NCI-H1436 treated with DMSO at 0.1 percent for 48 hours (cell line): Measurements from ENCODE around the gene TTK.
"Not testable (repeated sequence)": the region's sequence is repeated elsewhere in the genome, so short reads cannot be mapped to it uniquely, and the experiment has no call there.

ENCODE experiments used
- DNase-seq: peaks from one replicate; lab custom pipeline; 2025; lab: John Stamatoyannopoulos, UW

TTK gene

GRCh38 chr6:80021591-80021990 lies 17.1 kb downstream of the TTK start:
- DNase-seq = no peak

GRCh38 chr6:80022803-80023202 lies 18.4 kb downstream of the TTK start:
- no peak for DNase-seq

- no peak for DNase-seq
These were observed 24.1 kb downstream of the TTK start for GRCh38 chr6:80028589-80028988.

- no peak for DNase-seq
These were observed 25.0 kb downstream of the TTK start for GRCh38 chr6:80029470-80029869.

GRCh38 chr6:80048220-80048619 lies 43.8 kb downstream of the TTK start:
- DNase-seq = not testable (repeated sequence)

- no peak for DNase-seq
These were observed 56.3 kb downstream of the TTK start for GRCh38 chr6:80060774-80061173.

- not testable (repeated sequence) for DNase-seq
These were observed 63.7 kb downstream of the TTK start for GRCh38 chr6:80068146-80068545.

- not testable (repeated sequence) for DNase-seq
These were observed 66.0 kb downstream of the TTK start for GRCh38 chr6:80070431-80070830.

- no peak for DNase-seq
These were observed 72.6 kb downstream of the TTK start for GRCh38 chr6:80077067-80077466.

- DNase-seq = no peak
These were observed 84.2 kb downstream of the TTK start for GRCh38 chr6:80088637-80089036.

GRCh38 chr6:80091506-80091905 lies 87.1 kb downstream of the TTK start:
- DNase-seq = no peak
